ENCODE results near the gene LRRC71. TPM values are rescaled to one million over a fixed set of nuclear protein-coding genes. Genes with fewer than 3 reads are reported as not detected.

Gene LRRC71
- total and polyA plus RNA-seq, 2 of the 4 experiments (the other 2 are of a cell fraction), result 0.50 TPM; not detected in 1

- Histone ChIP-seq H3K14ac (replicated peaks; ENCODE audit: low read depth, low read length) (no peak overlapping the region), H3K79me1 (ENCODE audit: low read depth in 1 of 2, low read length in 2 of 2) (no peaks in the 10 kb centered on the region), H3K9ac (ENCODE audit: low read depth, low read length) (no peak overlapping the region), H3K23ac (ENCODE audit: low read depth, low read length) (no peak overlapping the region), H3K4ac (ENCODE audit: low read depth, low read length) (no peak overlapping the region), H4K5ac (ENCODE audit: low read depth, low read length) (no peak overlapping the region), H3K36me3 (ENCODE audit: control insufficient read depth, insufficient read depth, low read length) (no peaks in the 10 kb centered on the region), H2BK120ac (ENCODE audit: low read depth, low read length) (no peak overlapping the region), H3K9me3 (ENCODE audit: control insufficient read depth, insufficient read depth, low read length) (no peaks in the 10 kb centered on the region), H2BK20ac (ENCODE audit: low read depth, low read length) (no peak overlapping the region), H3K4me3 (ENCODE audit: insufficient read depth, low read depth, low read length) (no peak overlapping the region), H3K56ac (ENCODE audit: extremely low read depth, insufficient read depth, low read length) (no peak overlapping the region), H3K9me1 (ENCODE audit: insufficient read depth, low read length) (no peaks in the 10 kb centered on the region), H3K27me3 (ENCODE audit: control insufficient read depth, insufficient read depth, low read length) (peaks cover 70% of the 10 kb centered on the region), H2AK5ac (ENCODE audit: low read depth, low read length) (no peak overlapping the region), H3K4me2 (ENCODE audit: low read depth, low read length) (no peak overlapping the region), H2BK5ac (ENCODE audit: low read depth, low read length, poor library complexity, severe bottlenecking) (no peak overlapping the region), H2AK9ac (replicated peaks; ENCODE audit: low read depth, low read length, poor library complexity) (no peak overlapping the region), H4K91ac (ENCODE audit: insufficient read depth, low read depth, low read length) (no peak overlapping the region), H3K18ac (ENCODE audit: low read depth, low read length) (no peak overlapping the region), H2BK15ac (ENCODE audit: low read depth, low read length) (no peak overlapping the region), H4K20me1 (ENCODE audit: insufficient read depth, low read length) (no peaks in the 10 kb centered on the region; the same call in 1 of the 2 replicates), H4K8ac (ENCODE audit: low read depth in 2 of 2, low read length in 2 of 2) (no peak overlapping the region), H3K27ac (ENCODE audit: insufficient read depth, low read length) (no peak overlapping the region), H3K4me1 (ENCODE audit: control insufficient read depth, insufficient read depth, low read length) (no peaks in the 10 kb centered on the region), H2AFZ (replicated peaks; ENCODE audit: low read length, poor library complexity) (no peak overlapping the region)
- no peak for ATAC-seq (ENCODE audit: low read depth)
- BruUV-seq (replicated peaks), result no TSS peak
- CTCF ChIA-PET, result interaction anchor here (1.0 kb wide), 1 partner anchor 41 kb away, joined by 3 read pairs; no protein-coding TSS in a partner anchor
- intact Hi-C loops (cut with micrococcal nuclease), result no loop called here
- dilution Hi-C loops (cut with HindIII; ENCODE audit: low sequenced_read_pairs, unreplicated experiment), result no loop called here
- POLR2A ChIA-PET (ENCODE audit: unreplicated experiment), result no interaction called here
- no peak for DNase-seq
- TF ChIP-seq BHLHE40 (IDR thresholded peaks at IDR 0.05; ENCODE audit: low read depth, low read length) (no peak), FOS (IDR thresholded peaks at IDR 0.05; ENCODE audit: low read depth, low read length) (no peak), CHD1 (IDR thresholded peaks at IDR 0.05; ENCODE audit: low read depth, low read length) (no peak), POLR2A (IDR thresholded peaks at IDR 0.05; ENCODE audit: low read depth, low read length) (no peak), MXI1 (IDR thresholded peaks at IDR 0.05; ENCODE audit: borderline replicate concordance, low read depth, low read length) (no peak), RCOR1 (IDR thresholded peaks at IDR 0.05; ENCODE audit: insufficient replicate concordance, low read length) (no peak), ELK1 (IDR thresholded peaks at IDR 0.05; ENCODE audit: borderline replicate concordance, low read depth, low read length) (no peak), MAZ (IDR thresholded peaks at IDR 0.05; ENCODE audit: borderline replicate concordance, low read depth, low read length) (no peak), MAFK (IDR thresholded peaks at IDR 0.05; ENCODE audit: low read depth, low read length) (no peak), NFE2L2 (IDR thresholded peaks at IDR 0.05; ENCODE audit: low read depth, low read length) (no peak), CTCF (conservative IDR thresholded peaks at IDR 0.05; ENCODE audit: low read depth, low read length) (no peak), USF2 (IDR thresholded peaks at IDR 0.05; ENCODE audit: low read depth, low read length) (no peak), SMC3 (IDR thresholded peaks at IDR 0.05; ENCODE audit: low read depth, low read length) (no peak)
- WGBS, 2 experiments (ENCODE audit: extremely low coverage in 2 of 2, insufficient read length in 1 of 2), result no CpG with 5 or more reads among the region's 6 CpGs
- in situ Hi-C loops (cut with MboI; ENCODE audit: low sequenced_read_pairs), result loop anchor here (10.0 kb wide), 1 partner anchor 192 kb away; no protein-coding TSS in a partner anchor
Observed at GRCh38 chr1:156886583-156887281, 33.7 kb upstream of the LRRC71 start.

All from IMR-90 (cell line).